Endothelial cell of umbilical vein (primary cell): ENCODE data around the gene APOF. TPM values are rescaled to one million over a fixed set of nuclear protein-coding genes. Genes with fewer than 3 reads are reported as not detected.
"Not testable (repeated sequence)": the region's sequence is repeated elsewhere in the genome, so short reads cannot be mapped to it uniquely, and the experiment has no call there.

Experiments
- BruUV-seq: library from RNA; stranded (reverse); fragments of 400-500 nt; replicated peaks from 2 replicates; lab custom pipeline; 2021; lab: Mats Ljungman, UMichigan
- CTCF ChIA-PET: fragments of 300-600, 350-600 bp; sonication (Branson Sonifier 250); formaldehyde crosslinking; loops from one replicate; lab custom pipeline; 2021; ENCODE audit warnings: antibody characterized with exemption, inconsistent platforms; lab: Charles Lee
- POLR2A ChIA-PET: fragments of 300-600, 350-600 bp; sonication (Branson Sonifier 250); formaldehyde crosslinking; loops from one replicate; lab custom pipeline; 2021; ENCODE audit warnings: antibody characterized with exemption, inconsistent platforms; lab: Charles Lee
- DNase-seq: peaks from one replicate; pipeline ENCODE4 v3.0.0-alpha.2; 2011; ENCODE audit warnings: low read depth, low spot score
- FAIRE-seq: peaks from 2 replicates; lab custom pipeline; 2011; peaks lifted over from hg19 to GRCh38; lab: Jason Lieb, UNC
- H2AFZ ChIP-seq: 2 replicates; pipeline ENCODE4 v1.6.0; 2012; ENCODE audit warnings: low read depth, low read length, control low read depth, inconsistent platforms
- H3K27ac ChIP-seq: 2 replicates; pipeline ENCODE4 v1.5.1; 2011; ENCODE audit warnings: low read depth, mild to moderate bottlenecking, control low read depth, low read length, moderate library complexity; ENCODE audit not compliant: insufficient read depth
- H3K27me3 ChIP-seq, 2 experiments: 2 replicates each; pipeline versions ENCODE4 v1.6.0 to v1.6.1; 2011; ENCODE audit warnings: low read length in 2 of 2, mixed read lengths in 1 of 2; ENCODE audit not compliant: control insufficient read depth in 2 of 2, insufficient read depth in 2 of 2
- H3K36me3 ChIP-seq, 2 experiments: 2 replicates in 1 of 2; 3 replicates in 1 of 2; pipeline ENCODE4 v1.5.1; 2011; ENCODE audit warnings: low read length in 2 of 2, mild to moderate bottlenecking in 1 of 2, moderate library complexity in 1 of 2; ENCODE audit not compliant: control insufficient read depth in 2 of 2, insufficient read depth in 2 of 2; ENCODE audit errors: extremely low read depth in 1 of 2
- H3K4me1 ChIP-seq: 3 replicates; pipeline ENCODE4 v1.5.1; 2011; ENCODE audit warnings: mild to moderate bottlenecking, low read length; ENCODE audit not compliant: control insufficient read depth, insufficient read depth; ENCODE audit errors: extremely low read depth
- H3K4me2 ChIP-seq: 2 replicates; pipeline ENCODE4 v1.6.1; 2011; ENCODE audit warnings: low read length, control low read depth, mixed read lengths; ENCODE audit not compliant: insufficient read depth
- H3K4me3 ChIP-seq, 3 experiments: fragments of 200-600 bp in 1 of 3; sonication (generic), shearing (Covaris generic) in 1 of 3; replicated peaks in 1 of 3; 2 replicates each; pipeline ENCODE4 v1.5.1; 2011 to 2016; ENCODE audit warnings: control low read depth in 3 of 3, low read length in 3 of 3, mild to moderate bottlenecking in 2 of 3, inconsistent platforms in 1 of 3, low read depth in 1 of 3, moderate library complexity in 1 of 3; ENCODE audit not compliant: insufficient read depth in 1 of 3
- H3K79me2 ChIP-seq: 2 replicates; pipeline ENCODE4 v1.6.0; 2012; ENCODE audit warnings: low read length, inconsistent platforms; ENCODE audit not compliant: control insufficient read depth, insufficient read depth
- H3K9ac ChIP-seq: replicated peaks from 2 replicates; pipeline ENCODE3; 2011; ENCODE audit warnings: low read length, control low read depth; ENCODE audit not compliant: insufficient read depth; ENCODE audit errors: extremely low read depth
- H3K9me1 ChIP-seq: replicated peaks from 3 replicates; pipeline ENCODE4 v1.6.0; 2011; ENCODE audit warnings: mild to moderate bottlenecking, low read length; ENCODE audit not compliant: control insufficient read depth, insufficient read depth; ENCODE audit errors: extremely low read depth
- H3K9me3 ChIP-seq: replicated peaks from 2 replicates; pipeline ENCODE4 v1.5.1; 2012; ENCODE audit warnings: low read length, inconsistent platforms; ENCODE audit not compliant: control insufficient read depth, insufficient read depth
- H4K20me1 ChIP-seq: replicated peaks from 2 replicates; pipeline ENCODE3; 2011; ENCODE audit warnings: mild to moderate bottlenecking, low read length; ENCODE audit not compliant: control insufficient read depth, insufficient read depth; ENCODE audit errors: extremely low read depth
- EZH2 ChIP-seq: IDR thresholded peaks from 2 replicates; pipeline ENCODE4 v1.6.1; 2012; ENCODE audit warnings: borderline replicate concordance, low read depth, mild to moderate bottlenecking, moderate library complexity, low read length, inconsistent platforms; ENCODE audit not compliant: severe bottlenecking
- FOS ChIP-seq: IDR thresholded peaks from 2 replicates; pipeline ENCODE4 v1.6.1; 2011; ENCODE audit warnings: mild to moderate bottlenecking, low read length, moderate library complexity, borderline replicate concordance; ENCODE audit not compliant: insufficient read depth
- GATA2 ChIP-seq: IDR thresholded peaks from 2 replicates; pipeline ENCODE4 v1.7.0; 2011; ENCODE audit warnings: low read depth, mild to moderate bottlenecking, moderate library complexity, mixed read lengths, low read length; ENCODE audit not compliant: insufficient read length, insufficient read depth
- JUN ChIP-seq: IDR thresholded peaks from 2 replicates; pipeline ENCODE4 v1.6.1; 2011; ENCODE audit warnings: borderline replicate concordance, low read depth; ENCODE audit not compliant: insufficient read length, insufficient read depth
- MAX ChIP-seq: IDR thresholded peaks from 2 replicates; pipeline ENCODE4 v1.6.1; 2011; ENCODE audit not compliant: insufficient read depth, insufficient read length
- MYC ChIP-seq: IDR thresholded peaks from one replicate; pipeline ENCODE4 v1.6.1; 2011; ENCODE audit warnings: mild to moderate bottlenecking, low read depth, low read length
- POLR2A ChIP-seq: IDR thresholded peaks from 2 replicates; pipeline ENCODE4 v1.6.1; 2012; ENCODE audit warnings: low read depth, mild to moderate bottlenecking, control low read depth, low read length
- POLR2AphosphoS5 ChIP-seq: IDR thresholded peaks from 2 replicates; pipeline ENCODE4 v1.6.1; 2012; ENCODE audit warnings: low read depth, mild to moderate bottlenecking, control low read depth, low read length, moderate library complexity; ENCODE audit not compliant: insufficient read depth
- dilution Hi-C: fragments of 300-500 bp; cut with MboI; formaldehyde crosslinking; loops from one replicate; pipeline ENCODE4 v1.15.0; 2019; ENCODE audit warnings: low sequenced_read_pairs; ENCODE audit not compliant: extremely low pct_ligation_motif_present
- intact Hi-C: fragments of 100-400 bp; cut with micrococcal nuclease; formaldehyde crosslinking; loops from one replicate; pipeline ENCODE4 v1.10.0; 2022
- polyA plus RNA-seq, 4 experiments: library from polyadenylated mRNA; depleted of rRNA in 3 of 4; stranded (reverse) in 3 of 4; unstranded in 1 of 4; fragments of >200 nt; gene quantifications; 2 replicates each; pipeline versions ENCODE4 v1.2.1 to v1.2.3, GENCODE V29; 2011 to 2012; ENCODE audit warnings: missing spikeins in 1 of 4
- total RNA-seq: library from RNA; stranded (reverse); gene quantifications from 2 replicates; pipeline ENCODE4 v1.2.3, GENCODE V29; 2021
- TF ChIP-seq, protein P1 (sequence below), 2 donors: IDR thresholded peaks; 1 replicate in 1 of 2; 2 replicates in 1 of 2; pipeline ENCODE4 v1.5.1; 2011; ENCODE audit warnings: low read length in 2 of 2, mild to moderate bottlenecking in 2 of 2, moderate library complexity in 2 of 2, control low read depth in 1 of 2, inconsistent platforms in 1 of 2, low read depth in 1 of 2; ENCODE audit not compliant: insufficient read depth in 1 of 2; ENCODE audit errors: extremely low read depth in 1 of 2

The APOF gene
- total and polyA plus RNA-seq, 2 donors (not counting 3 experiments of a cell fraction or from before 2014, with no cell fraction given): not detected

- Histone ChIP-seq H3K79me2 (no peaks in the 10 kb centered on the region), H3K27me3 (no peaks in the 10 kb centered on the region), H3K4me1 (peaks cover 16% of the 10 kb centered on the region), H3K4me2 (no peak overlapping the region), H3K4me3 (no peak overlapping the region), H3K27ac (no peak overlapping the region), H3K9ac (no peak overlapping the region), H4K20me1 (no peaks in the 10 kb centered on the region), H3K9me1 (no peaks in the 10 kb centered on the region), H3K36me3 (peaks cover 0 to 2% of the 10 kb centered on the region in 2 experiments), H3K9me3 (no peaks in the 10 kb centered on the region), H2AFZ (no peak overlapping the region)
- no peak for FAIRE-seq
- no TSS peak for BruUV-seq
- no peak for DNase-seq
- intact Hi-C loops: no loop called here
- CTCF ChIA-PET: no interaction called here
- no peak for TF ChIP-seq FOS
- no peak for TF ChIP-seq MYC
- TF ChIP-seq, protein P1, sequence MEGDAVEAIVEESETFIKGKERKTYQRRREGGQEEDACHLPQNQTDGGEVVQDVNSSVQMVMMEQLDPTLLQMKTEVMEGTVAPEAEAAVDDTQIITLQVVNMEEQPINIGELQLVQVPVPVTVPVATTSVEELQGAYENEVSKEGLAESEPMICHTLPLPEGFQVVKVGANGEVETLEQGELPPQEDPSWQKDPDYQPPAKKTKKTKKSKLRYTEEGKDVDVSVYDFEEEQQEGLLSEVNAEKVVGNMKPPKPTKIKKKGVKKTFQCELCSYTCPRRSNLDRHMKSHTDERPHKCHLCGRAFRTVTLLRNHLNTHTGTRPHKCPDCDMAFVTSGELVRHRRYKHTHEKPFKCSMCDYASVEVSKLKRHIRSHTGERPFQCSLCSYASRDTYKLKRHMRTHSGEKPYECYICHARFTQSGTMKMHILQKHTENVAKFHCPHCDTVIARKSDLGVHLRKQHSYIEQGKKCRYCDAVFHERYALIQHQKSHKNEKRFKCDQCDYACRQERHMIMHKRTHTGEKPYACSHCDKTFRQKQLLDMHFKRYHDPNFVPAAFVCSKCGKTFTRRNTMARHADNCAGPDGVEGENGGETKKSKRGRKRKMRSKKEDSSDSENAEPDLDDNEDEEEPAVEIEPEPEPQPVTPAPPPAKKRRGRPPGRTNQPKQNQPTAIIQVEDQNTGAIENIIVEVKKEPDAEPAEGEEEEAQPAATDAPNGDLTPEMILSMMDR (IDR thresholded peaks at IDR 0.05; ENCODE audit: extremely low read depth in 1 of 2, insufficient read depth in 1 of 2, low read depth in 1 of 2, low read length in 2 of 2): no peak
- no peak for TF ChIP-seq EZH2
- TF ChIP-seq MAX: no peak
- no peak for TF ChIP-seq JUN
- no peak for TF ChIP-seq GATA2
- no peak for TF ChIP-seq POLR2A
- TF ChIP-seq POLR2AphosphoS5: no peak
- dilution Hi-C loops: no loop called here
- POLR2A ChIA-PET: interaction anchor here (0.7 kb wide), 1 partner anchor 74 kb away, joined by 7 read pairs; no protein-coding TSS in a partner anchor
These were observed 26.1 kb downstream of the APOF start for GRCh38 chr12:56336361-56337167.

DNA sequence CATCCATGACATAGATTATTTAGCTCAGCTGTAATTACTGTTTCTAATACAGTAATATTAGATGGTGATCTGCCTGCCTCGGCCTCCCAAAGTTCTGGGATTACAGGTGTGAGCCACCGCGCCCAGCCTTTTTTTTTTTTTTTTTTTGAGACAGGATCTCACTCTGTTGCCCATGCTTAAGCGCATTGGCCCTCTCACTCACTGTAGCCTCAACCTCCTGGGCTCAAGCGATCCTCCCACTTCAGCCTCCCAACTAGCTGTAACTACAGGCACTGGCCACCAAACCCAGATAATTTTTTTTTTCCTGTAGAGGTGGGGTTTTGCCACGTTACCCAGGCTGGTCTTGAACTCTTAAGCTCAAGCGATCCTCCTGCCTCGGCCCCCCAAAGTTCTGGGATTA is 27.1 kb downstream of the APOF start:
- POLR2A ChIA-PET: interaction anchor here (0.7 kb wide), 1 partner anchor 206 kb away, joined by 3 read pairs; no protein-coding TSS in a partner anchor
- CTCF ChIA-PET: interaction anchor here (0.9 to 2.7 kb wide), 2 partner anchors 20 to 129 kb away, joined by 4 to 13 read pairs; partner anchors contain the start of gene CNPY2

More for the DNA sequence above, 27.1 kb downstream of the APOF start:
- FAIRE-seq, H3K9me3 ChIP-seq, H3K9me1 ChIP-seq, H3K9ac ChIP-seq, DNase-seq, H3K27ac ChIP-seq, H3K4me2 ChIP-seq, H3K27me3 ChIP-seq, H4K20me1 ChIP-seq, intact Hi-C loops, H2AFZ ChIP-seq, dilution Hi-C loops, H3K36me3 ChIP-seq, BruUV-seq, H3K79me2 ChIP-seq, H3K4me3 ChIP-seq: not testable (repeated sequence)
- peaks cover 16% of the 10 kb centered on the region for H3K4me1 ChIP-seq
